M059J (cell line): ENCODE results near the gene RAB40AL. TPM values are rescaled to one million over a fixed set of nuclear protein-coding genes. Genes with fewer than 3 reads are reported as not detected.
"Not testable (repeated sequence)": the region's sequence is repeated elsewhere in the genome, so short reads cannot be mapped to it uniquely, and the experiment has no call there.

Source experiments
- DNase-seq: peaks from one replicate; pipeline ENCODE4 v3.0.0-alpha.2; 2012; ENCODE audit warnings: low read depth
- total RNA-seq: library from RNA; depleted of rRNA; stranded (reverse); fragments of >200 nt; shearing (Covaris generic); gene quantifications from 2 replicates; pipeline ENCODE4 v1.2.3, GENCODE V29; 2014; rRNA removed

Gene RAB40AL
- total RNA-seq = 0.25 TPM in 1 of 2 replicates, not detected in the other

- DNase-seq = not testable (repeated sequence)
Measured at GRCh38 chrX:102936972-102937371, at the start of gene RAB40AL. RAB40AL (plus strand) TSS chrX:102937272; CDS start chrX:102937319, 47 bp downstream.

- DNase-seq = no peak
Measured at GRCh38 chrX:102887687-102888086, 49.4 kb upstream of the RAB40AL start.

GRCh38 chrX:102892103-102892502 lies 45.0 kb upstream of the RAB40AL start:
- DNase-seq = no peak

- peak; percentile 69 for DNase-seq
Measured at GRCh38 chrX:102899940-102900916, 36.8 kb upstream of the RAB40AL start.

GRCh38 chrX:102902355-102902754 lies 34.7 kb upstream of the RAB40AL start:
- no peak for DNase-seq

- peak; percentile 17 for DNase-seq
Measured at GRCh38 chrX:102930990-102931756, 5.9 kb upstream of the RAB40AL start.

- DNase-seq = peak; percentile 34
Measured at GRCh38 chrX:102934624-102935023, 2.4 kb upstream of the RAB40AL start.

GRCh38 chrX:102950908-102951866 lies 14.1 kb downstream of the RAB40AL start:
- DNase-seq = peak; percentile 63

GRCh38 chrX:102957751-102958150 lies 20.7 kb downstream of the RAB40AL start:
- DNase-seq = peak; percentile 49

- DNase-seq = peak; percentile 87
Measured at GRCh38 chrX:102958794-102959193, 21.7 kb downstream of the RAB40AL start.

- peak; percentile 99 for DNase-seq
Measured at GRCh38 chrX:102959471-102959870, 22.4 kb downstream of the RAB40AL start.

GRCh38 chrX:102963955-102964354 lies 26.9 kb downstream of the RAB40AL start:
- DNase-seq = no peak

- DNase-seq = no peak
Measured at GRCh38 chrX:102964940-102965339, 27.9 kb downstream of the RAB40AL start.

- DNase-seq = peak; percentile 86
Measured at GRCh38 chrX:102966701-102967100, 29.6 kb downstream of the RAB40AL start.

- peak; percentile 88 for DNase-seq
Measured at GRCh38 chrX:102968216-102968615, 31.1 kb downstream of the RAB40AL start.

GRCh38 chrX:102971536-102971935 lies 34.5 kb downstream of the RAB40AL start:
- DNase-seq = not testable (repeated sequence)

- peak; percentile 82 for DNase-seq
Measured at GRCh38 chrX:102975016-102975415, 37.9 kb downstream of the RAB40AL start.

GRCh38 chrX:102976286-102976685 lies 39.2 kb downstream of the RAB40AL start:
- DNase-seq = peak; percentile 57

- DNase-seq = peak; percentile 98
Measured at GRCh38 chrX:102976793-102977495, 39.9 kb downstream of the RAB40AL start.

GRCh38 chrX:102978594-102978993 lies 41.5 kb downstream of the RAB40AL start:
- DNase-seq = no peak

GRCh38 chrX:102979536-102979935 lies 42.5 kb downstream of the RAB40AL start:
- peak; percentile 15 for DNase-seq
